Upper lobe of left lung (tissue), 6 donors: ENCODE results near the gene FKBP6. TPM values are rescaled to one million over a fixed set of nuclear protein-coding genes. Genes with fewer than 3 reads are reported as not detected.

Experiments
- ATAC-seq, 2 donors: fragments of 200-7000 bp; cut with Tn5 transposase; one replicate each; pipeline ENCODE4 v1.9.1; 2022; ENCODE audit warnings: mild to moderate bottlenecking in 2 of 2, moderate library complexity in 2 of 2; ENCODE audit not compliant: low FRiP score in 2 of 2
- DNase-seq, 2 donors: peaks; one replicate each; pipeline ENCODE4 v3.0.0-alpha.2; 2019 to 2020
- H3K27ac ChIP-seq, 4 donors: fragments of 200-600 bp; sonication (generic); one replicate each; pipeline ENCODE4 v1.5.1; 2016 to 2019
- H3K27me3 ChIP-seq, 4 donors: fragments of 200-600 bp; sonication (generic); one replicate each; pipeline ENCODE4 v1.5.1; 2017 to 2019
- H3K36me3 ChIP-seq, 4 donors: fragments of 200-600 bp; sonication (generic); one replicate each; pipeline ENCODE4 v1.5.1; 2016 to 2019
- H3K4me1 ChIP-seq, 4 donors: fragments of 200-600 bp; sonication (generic); one replicate each; pipeline ENCODE4 v1.5.1; 2018 to 2019
- H3K4me3 ChIP-seq, 4 donors: fragments of 200-600 bp; sonication (generic); one replicate each; pipeline ENCODE4 v1.5.1; 2017 to 2019; ENCODE audit warnings: mild to moderate bottlenecking in 2 of 4, moderate library complexity in 1 of 4
- H3K9me3 ChIP-seq, 4 donors: fragments of 200-600 bp; sonication (generic); one replicate each; pipeline ENCODE4 v1.5.1; 2018 to 2019
- CTCF ChIP-seq, 6 experiments: fragments of 450-650 bp in 4 of 6; fragments of 200-600 bp in 2 of 6; sonication (generic) in 2 of 6; IDR thresholded peaks; one replicate each; pipeline ENCODE4 v1.5.1; 2016 to 2019; ENCODE audit warnings: antibody characterized with exemption in 6 of 6
- EP300 ChIP-seq, 4 donors: sonication (generic); formaldehyde crosslinking; IDR thresholded peaks; one replicate each; pipeline ENCODE4 v1.5.1; 2017; ENCODE audit warnings: antibody characterized with exemption in 4 of 4, control low read depth in 2 of 4
- POLR2A ChIP-seq, 4 donors: fragments of 450-650 bp; IDR thresholded peaks; one replicate each; pipeline ENCODE4 v1.5.1; 2016 to 2017; ENCODE audit warnings: antibody characterized with exemption in 4 of 4, mild to moderate bottlenecking in 2 of 4
- POLR2AphosphoS5 ChIP-seq, 2 donors: sonication (generic); formaldehyde crosslinking; IDR thresholded peaks; one replicate each; pipeline ENCODE4 v1.5.1; 2017; ENCODE audit warnings: antibody characterized with exemption in 2 of 2
- WGBS, 2 donors: methylation state at CpG; one replicate each; pipeline ENCODE4 v1.1.5; 2017 to 2018; 5-methylcytosine and 5-hydroxymethylcytosine counted together
- total RNA-seq, 6 donors: library from RNA; depleted of rRNA in 4 of 6; stranded (reverse); fragments of >200 nt in 4 of 6; gene quantifications; one replicate each; pipeline versions ENCODE4 v1.1.0 to v1.2.1, GENCODE V29; 2016 to 2021
- donor health status: DM: no; HTN: no; CAD: no; lungs with moderate emphysema.
- donor health status: DM: no; HTN: yes; CAD: no; lungs with severe emphysema.

Gene FKBP6
- total RNA-seq, 6 donors from 2014 or later, result 0.30 TPM; not detected in 5

GRCh38 chr7:73350306-73351068 is 22.5 kb downstream of the FKBP6 start:
- no peak for ATAC-seq

GRCh38 chr7:73351447-73352167 is 23.6 kb downstream of the FKBP6 start:
- no peaks in the 10 kb centered on the region for H3K36me3 ChIP-seq
- 41 to 65% methylated on average over 6 of the region's 6 CpGs for WGBS, 2 donors
- H3K27me3 ChIP-seq, result no peaks in the 10 kb centered on the region
- H3K4me1 ChIP-seq, result no peaks in the 10 kb centered on the region
- H3K27ac ChIP-seq, result no peak overlapping the region
- no peak overlapping the region for H3K4me3 ChIP-seq
- DNase-seq (no peak), ATAC-seq (no peak)
- H3K9me3 ChIP-seq, result no peaks in the 10 kb centered on the region
- TF ChIP-seq POLR2A (IDR thresholded peaks at IDR 0.05) (no peak), CTCF (IDR thresholded peaks at IDR 0.05) (no peak), POLR2AphosphoS5 (IDR thresholded peaks at IDR 0.05) (no peak), EP300 (IDR thresholded peaks at IDR 0.05) (no peak)

More at GRCh38 chr7:73350306-73351068, 22.5 kb downstream of the FKBP6 start:
- Histone ChIP-seq H3K27ac (no peak overlapping the region), H3K4me3 (no peak overlapping the region), H3K9me3 (no peaks in the 10 kb centered on the region), H3K4me1 (no peaks in the 10 kb centered on the region), H3K27me3 (no peaks in the 10 kb centered on the region), H3K36me3 (no peaks in the 10 kb centered on the region)
- no peak for DNase-seq
- 79 to 87% methylated on average over 8 to 12 of the region's 12 CpGs for WGBS, 2 donors
- no peak for TF ChIP-seq EP300 (IDR thresholded peaks at IDR 0.05)
- TF ChIP-seq CTCF (IDR thresholded peaks at IDR 0.05), result no peak
- no peak for TF ChIP-seq POLR2AphosphoS5 (IDR thresholded peaks at IDR 0.05)
- TF ChIP-seq POLR2A (IDR thresholded peaks at IDR 0.05), result no peak

- Histone ChIP-seq H3K4me3 (no peak overlapping the region), H3K4me1 (peaks cover 0 to 2% (median 0%) of the 10 kb centered on the region in 4 donors), H3K27ac (no peak overlapping the region), H3K27me3 (no peaks in the 10 kb centered on the region), H3K36me3 (no peaks in the 10 kb centered on the region), H3K9me3 (no peaks in the 10 kb centered on the region)
- DNase-seq (no peak), ATAC-seq (no peak)
- WGBS, 2 donors, result 90 to 95% methylated on average over 3 of the region's 3 CpGs
- TF ChIP-seq POLR2A (IDR thresholded peaks at IDR 0.05) (no peak), EP300 (IDR thresholded peaks at IDR 0.05) (no peak), CTCF (IDR thresholded peaks at IDR 0.05) (no peak), POLR2AphosphoS5 (IDR thresholded peaks at IDR 0.05) (no peak)
These were observed 24.8 kb downstream of the FKBP6 start for GRCh38 chr7:73352784-73353183.

DNA sequence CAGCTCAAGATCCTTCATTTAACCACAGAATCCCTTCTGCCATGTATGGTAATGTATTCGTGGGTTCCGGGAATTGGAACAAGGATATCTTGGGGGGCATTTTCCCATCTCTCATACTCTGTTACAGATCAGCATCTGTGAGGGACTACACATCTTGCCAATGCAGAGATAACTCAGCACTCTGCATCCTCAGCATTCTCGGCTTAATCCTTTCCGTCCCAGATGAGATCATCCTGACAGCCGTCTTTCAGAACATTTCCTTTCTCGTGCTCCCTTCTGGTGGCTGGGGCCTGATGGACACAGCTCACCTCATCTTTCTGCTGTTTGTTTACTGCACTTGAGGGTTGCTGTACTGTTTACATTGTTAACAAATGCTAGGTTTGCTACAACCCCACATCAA is 25.3 kb downstream of the FKBP6 start:
- DNase-seq, result no peak
- WGBS, 2 donors, result 91 to 94% methylated on average over 6 of the region's 6 CpGs
- Histone ChIP-seq H3K9me3 (no peaks in the 10 kb centered on the region), H3K36me3 (no peaks in the 10 kb centered on the region), H3K4me3 (no peak overlapping the region), H3K27me3 (no peaks in the 10 kb centered on the region), H3K27ac (no peak overlapping the region), H3K4me1 (peaks cover 0 to 6% (median 2%) of the 10 kb centered on the region in 4 donors)
- no peak for TF ChIP-seq POLR2A (IDR thresholded peaks at IDR 0.05)
- TF ChIP-seq CTCF (IDR thresholded peaks at IDR 0.05), result no peak
- TF ChIP-seq EP300 (IDR thresholded peaks at IDR 0.05), result no peak
- TF ChIP-seq POLR2AphosphoS5 (IDR thresholded peaks at IDR 0.05), result no peak
- no peak for ATAC-seq
